ENCODE results near the gene AQP12A. TPM values are rescaled to one million over a fixed set of nuclear protein-coding genes. Genes with fewer than 3 reads are reported as not detected.

Gene AQP12A
- total RNA-seq, 2 donors from 2014 or later: not detected

GRCh38 chr2:240704651-240705050, 13.0 kb downstream of the AQP12A start:
- no peaks in the 10 kb centered on the region for H3K27me3 ChIP-seq (replicated peaks; ENCODE audit: insufficient read depth)
- ATAC-seq (ENCODE audit: insufficient number of reproducible peaks, low FRiP score, low read depth): no peak

GRCh38 chr2:240705204-240705791, 13.6 kb downstream of the AQP12A start:
- Histone ChIP-seq H3K4me1 (ENCODE audit: control insufficient read depth in 1 of 2, low read depth in 2 of 2) (no peaks in the 10 kb centered on the region), H3K4me3 (no peak overlapping the region), H3K27ac (no peak overlapping the region), H3K36me3 (no peaks in the 10 kb centered on the region), H3K27me3 (replicated peaks; ENCODE audit: insufficient read depth) (no peaks in the 10 kb centered on the region), H3K9me3 (no peaks in the 10 kb centered on the region)
- no peak for TF ChIP-seq CTCF (IDR thresholded peaks at IDR 0.05)
- ATAC-seq (ENCODE audit: insufficient number of reproducible peaks, low FRiP score, low read depth) (no peak), DNase-seq (ENCODE audit: low spot score) (no peak)

More at GRCh38 chr2:240704651-240705050, 13.0 kb downstream of the AQP12A start:
- TF ChIP-seq CTCF (IDR thresholded peaks at IDR 0.05): no peak
- Histone ChIP-seq H3K9me3 (no peaks in the 10 kb centered on the region), H3K4me3 (no peak overlapping the region), H3K27ac (no peak overlapping the region), H3K4me1 (ENCODE audit: control insufficient read depth in 1 of 2, low read depth in 2 of 2) (no peaks in the 10 kb centered on the region), H3K36me3 (no peaks in the 10 kb centered on the region)
- no peak for DNase-seq (ENCODE audit: low spot score)

- ATAC-seq (ENCODE audit: insufficient number of reproducible peaks, low FRiP score, low read depth) (no peak), DNase-seq (ENCODE audit: low spot score) (no peak)
- no peaks in the 10 kb centered on the region for H3K36me3 ChIP-seq
- H3K9me3 ChIP-seq: no peaks in the 10 kb centered on the region
- no peaks in the 10 kb centered on the region for H3K27me3 ChIP-seq (replicated peaks; ENCODE audit: insufficient read depth)
- TF ChIP-seq CTCF (IDR thresholded peaks at IDR 0.05): no peak
- no peak overlapping the region for H3K27ac ChIP-seq
- H3K4me1 ChIP-seq (ENCODE audit: control insufficient read depth in 1 of 2, low read depth in 2 of 2): no peaks in the 10 kb centered on the region
- H3K4me3 ChIP-seq: no peak overlapping the region
Measured at GRCh38 chr2:240707043-240707756, 15.5 kb downstream of the AQP12A start.

GRCh38 chr2:240707821-240708220, 16.2 kb downstream of the AQP12A start:
- Histone ChIP-seq H3K27me3 (replicated peaks; ENCODE audit: insufficient read depth) (no peaks in the 10 kb centered on the region), H3K27ac (no peak overlapping the region), H3K4me1 (ENCODE audit: control insufficient read depth in 1 of 2, low read depth in 2 of 2) (no peaks in the 10 kb centered on the region), H3K9me3 (no peaks in the 10 kb centered on the region), H3K4me3 (no peak overlapping the region), H3K36me3 (no peaks in the 10 kb centered on the region)
- TF ChIP-seq CTCF (IDR thresholded peaks at IDR 0.05): no peak
- DNase-seq (ENCODE audit: low spot score): no peak
- no peak for ATAC-seq (ENCODE audit: insufficient number of reproducible peaks, low FRiP score, low read depth)

- Histone ChIP-seq H3K4me1 (ENCODE audit: control insufficient read depth in 1 of 2, low read depth in 2 of 2) (no peaks in the 10 kb centered on the region), H3K9me3 (no peaks in the 10 kb centered on the region), H3K36me3 (no peaks in the 10 kb centered on the region), H3K27me3 (replicated peaks; ENCODE audit: insufficient read depth) (no peaks in the 10 kb centered on the region), H3K27ac (no peak overlapping the region), H3K4me3 (no peak overlapping the region)
- DNase-seq (ENCODE audit: low spot score): no peak
- TF ChIP-seq CTCF (IDR thresholded peaks at IDR 0.05): no peak
- ATAC-seq (ENCODE audit: insufficient number of reproducible peaks, low FRiP score, low read depth): no peak
Measured at GRCh38 chr2:240708457-240708856, 16.8 kb downstream of the AQP12A start.

Data from thoracic aorta (tissue), 2 donors.